Hindlimb muscle (tissue), 1 donor: ENCODE measurements around the gene CELF4. TPM values are rescaled to one million over a fixed set of nuclear protein-coding genes. Genes with fewer than 3 reads are reported as not detected.
A peak's percentile ranks its signal among the peaks of the same experiment; 100 is the strongest.

ENCODE experiments used
- DNase-seq: peaks from one replicate; pipeline ENCODE4 v3.0.0-alpha.2; 2013
- polyA plus RNA-seq: library from polyadenylated mRNA; unstranded; fragments of 120-200 nt; gene quantifications from one replicate; pipeline ENCODE4 v1.2.1, GENCODE V29; 2013; ENCODE audit not compliant: insufficient read length

Gene CELF4
- polyA plus RNA-seq, 1 donor = 0.84 TPM

DNA sequence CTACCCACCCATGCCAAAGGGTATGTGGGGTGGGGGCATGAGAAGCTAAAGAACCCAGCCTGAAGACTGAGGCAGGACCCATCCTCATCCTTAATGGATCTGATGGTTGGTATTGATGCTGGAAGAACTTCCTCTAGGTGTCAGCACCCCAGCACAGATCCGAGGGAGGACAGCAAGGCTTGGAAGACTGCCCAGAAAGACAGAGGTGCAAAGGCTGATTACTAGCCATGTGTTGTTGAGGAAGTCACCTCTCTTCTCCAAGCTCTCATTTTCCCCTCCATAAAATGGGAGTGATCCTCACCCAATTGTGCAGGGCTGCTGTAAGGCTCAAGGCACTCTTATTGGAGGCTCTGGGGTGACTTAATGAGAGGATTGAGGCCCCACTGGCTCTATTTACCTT is 256.5 kb downstream of the CELF4 start:
- DNase-seq = no peak

- DNase-seq = no peak
Measured at GRCh38 chr18:37307181-37307580, 258.4 kb downstream of the CELF4 start.

- DNase-seq = no peak
Measured at GRCh38 chr18:37306432-37306831, 259.2 kb downstream of the CELF4 start.

GRCh38 chr18:37305066-37305465 is 260.5 kb downstream of the CELF4 start:
- no peak for DNase-seq

DNA sequence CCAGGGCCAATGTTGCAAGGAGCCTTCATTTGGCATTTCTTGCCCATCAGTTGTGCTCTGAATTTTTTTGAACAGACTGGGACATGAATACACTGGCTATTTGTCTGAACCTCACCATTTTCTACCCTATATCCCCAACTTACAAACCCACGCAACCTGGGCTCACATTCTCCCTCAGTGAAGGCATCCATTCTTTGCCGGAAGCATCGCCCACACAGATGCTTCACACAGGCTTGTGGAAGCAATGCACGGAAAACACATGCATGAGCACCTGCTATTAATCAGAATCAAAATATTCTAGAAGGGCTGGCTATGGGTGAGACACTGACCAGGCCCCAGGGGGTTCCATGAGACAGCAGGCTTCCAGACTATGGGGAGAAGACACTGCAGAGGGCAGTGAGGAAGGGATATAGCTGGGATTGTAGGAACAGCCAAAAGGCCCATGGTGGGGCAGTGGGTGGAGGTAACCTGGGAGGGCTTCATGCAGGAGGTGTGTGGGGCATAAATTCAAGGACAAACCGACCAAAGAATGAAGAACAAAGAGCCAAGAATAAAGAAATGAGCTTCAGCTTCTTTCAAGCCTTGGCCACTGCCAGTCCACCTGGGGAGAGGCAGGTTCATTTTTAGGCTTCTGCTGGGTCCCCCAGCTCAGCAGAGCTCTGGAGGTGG is 261.5 kb downstream of the CELF4 start:
- DNase-seq = no peak

- DNase-seq = no peak
Measured at GRCh38 chr18:37303009-37303408, 262.6 kb downstream of the CELF4 start.

- no peak for DNase-seq
Measured at GRCh38 chr18:37302519-37302918, 263.1 kb downstream of the CELF4 start.

DNA sequence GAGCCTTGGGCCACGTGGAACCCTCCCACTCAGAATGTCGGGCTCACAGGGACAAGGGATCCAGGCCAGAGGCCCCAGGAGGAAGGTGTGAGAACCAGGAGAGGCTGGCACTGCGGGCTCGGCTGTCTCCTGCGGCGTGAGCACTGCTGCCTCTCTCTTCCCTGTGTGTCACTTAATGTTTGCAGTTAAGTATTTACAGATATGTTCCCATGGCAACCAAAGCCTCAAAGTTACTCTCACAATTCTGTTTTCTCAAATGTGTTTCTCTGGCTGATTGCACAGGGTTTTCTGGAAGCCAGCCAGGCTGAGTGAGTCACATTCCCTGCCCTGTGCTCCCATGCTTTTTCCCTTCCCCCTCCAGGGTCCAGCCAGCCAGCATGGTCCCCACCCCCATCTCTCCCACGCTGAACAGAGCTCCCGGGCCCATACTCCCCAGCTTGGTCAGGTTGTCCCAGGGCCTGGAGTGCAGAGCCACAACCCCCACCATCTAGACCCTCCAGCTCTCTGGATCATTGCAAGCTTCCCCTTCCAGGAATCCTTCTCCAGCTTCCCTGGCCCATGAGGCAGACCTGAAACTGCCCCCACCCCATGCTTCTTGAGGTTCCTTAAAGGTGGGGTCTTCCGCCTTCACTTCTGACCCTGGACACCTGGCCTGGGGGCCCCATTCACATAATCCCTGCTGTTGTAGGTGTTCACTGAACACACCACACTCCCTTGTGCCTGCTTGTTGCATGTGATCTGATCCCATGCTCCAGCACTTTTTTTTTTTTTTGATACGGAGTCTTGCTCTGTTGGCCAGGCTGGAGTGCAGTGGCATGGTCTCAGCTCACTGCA is 265.9 kb downstream of the CELF4 start:
- peak; percentile 90 for DNase-seq

- DNase-seq = no peak
Measured at GRCh38 chr18:37298816-37299215, 266.8 kb downstream of the CELF4 start.

GRCh38 chr18:37297106-37297505 is 268.5 kb downstream of the CELF4 start:
- no peak for DNase-seq

GRCh38 chr18:37294951-37295350 is 270.6 kb downstream of the CELF4 start:
- no peak for DNase-seq

DNA sequence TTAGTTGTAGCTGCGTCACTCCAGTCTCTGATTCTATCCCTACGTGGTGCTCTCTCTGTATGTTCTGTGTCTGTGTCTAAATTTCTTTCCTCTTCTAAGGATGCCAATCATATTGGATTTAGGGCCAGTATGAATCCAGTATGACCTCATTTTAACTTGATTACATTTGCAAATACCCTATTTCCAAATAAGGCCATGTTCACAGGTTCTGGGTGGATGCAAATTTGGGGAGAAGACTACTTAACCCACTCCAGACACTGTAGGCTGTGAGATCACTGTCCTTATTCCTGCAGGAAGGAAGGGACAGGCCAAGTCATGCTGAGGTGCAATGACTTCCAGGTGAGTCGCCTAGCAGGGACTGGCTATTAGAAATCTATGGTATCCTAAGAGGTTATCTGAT is 272.2 kb downstream of the CELF4 start:
- DNase-seq = no peak

DNA sequence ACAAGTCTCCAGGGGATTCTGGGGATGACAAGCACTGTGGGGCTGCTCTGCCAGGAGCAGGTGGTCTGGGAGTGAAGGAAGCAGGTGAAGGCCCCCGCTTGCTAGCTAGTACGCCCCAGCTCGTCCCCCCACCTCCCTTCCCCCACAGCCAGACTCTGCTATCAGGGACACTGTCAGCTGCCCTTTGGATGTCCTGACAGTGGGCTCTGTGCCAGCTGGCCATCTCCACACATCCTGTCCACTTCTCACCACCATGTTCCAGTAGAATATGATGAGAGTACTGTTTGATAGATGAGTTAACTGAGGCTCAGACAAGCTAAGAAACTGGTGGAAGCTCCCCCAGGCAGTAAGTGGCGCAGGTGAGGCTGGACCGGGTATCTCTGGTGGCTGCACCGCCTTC is 276.2 kb downstream of the CELF4 start:
- no peak for DNase-seq

GRCh38 chr18:37287601-37288000 is 278.0 kb downstream of the CELF4 start:
- DNase-seq = no peak

DNA sequence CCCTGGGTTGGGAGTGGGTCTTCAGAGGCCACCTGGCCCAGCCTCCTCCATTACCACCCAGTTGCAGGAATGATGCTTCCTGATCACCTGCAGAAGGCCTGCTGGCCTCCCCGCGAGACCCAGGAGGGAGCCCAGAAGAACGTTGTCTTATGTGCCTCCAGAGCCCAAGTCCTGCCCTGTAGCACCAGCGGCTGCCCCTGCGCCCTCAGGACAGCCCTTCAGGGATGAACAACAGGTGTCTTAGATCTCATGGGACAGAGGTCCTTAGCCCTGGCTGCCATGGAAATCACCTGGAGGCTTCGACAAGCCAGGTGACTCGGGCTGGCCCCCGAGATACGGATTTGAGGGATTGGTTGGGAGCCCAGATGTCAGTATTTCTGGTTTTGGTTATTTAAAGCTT is 278.8 kb downstream of the CELF4 start:
- no peak for DNase-seq

GRCh38 chr18:37285825-37286224 is 279.8 kb downstream of the CELF4 start:
- no peak for DNase-seq

GRCh38 chr18:37284260-37284659 is 281.3 kb downstream of the CELF4 start:
- DNase-seq = no peak

- no peak for DNase-seq
Measured at GRCh38 chr18:37282386-37283037, 283.1 kb downstream of the CELF4 start.

- no peak for DNase-seq
Measured at GRCh38 chr18:37280701-37281393, 284.8 kb downstream of the CELF4 start.

GRCh38 chr18:37277804-37278203 is 287.8 kb downstream of the CELF4 start:
- DNase-seq = no peak

GRCh38 chr18:37276111-37276890 is 289.3 kb downstream of the CELF4 start:
- no peak for DNase-seq

DNA sequence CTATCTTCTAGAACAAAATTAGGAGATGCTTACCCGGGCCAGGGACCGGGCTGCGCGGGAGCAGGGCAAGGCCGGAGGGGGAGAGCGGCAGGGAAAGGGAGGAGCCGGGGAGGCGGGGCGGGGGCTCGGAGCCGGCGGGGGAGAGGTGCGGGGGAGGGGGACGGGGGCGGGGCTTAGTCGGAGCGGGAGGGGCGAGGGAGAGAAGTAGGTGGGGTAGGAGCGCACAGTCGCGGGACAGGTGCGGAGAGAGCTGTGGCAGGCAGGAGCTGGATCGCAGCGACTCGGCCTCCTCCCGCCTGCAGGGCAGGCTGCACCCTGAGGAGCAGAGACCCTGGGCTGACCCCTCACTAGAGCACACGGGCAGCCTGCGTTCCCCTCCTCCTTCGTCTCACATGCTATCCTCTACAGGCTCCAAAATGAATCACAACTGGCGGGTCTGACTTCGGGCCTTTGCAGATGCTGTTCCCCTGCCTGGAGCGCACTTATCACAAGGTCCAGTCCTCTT is 290.3 kb downstream of the CELF4 start:
- DNase-seq = no peak
